WI38 (cell line): ENCODE data around the gene RBM12.
"Not testable (repeated sequence)": the region's sequence is repeated elsewhere in the genome, so short reads cannot be mapped to it uniquely, and the experiment has no call there.

Experiments used
- H3K4me3 ChIP-seq: 2 replicates; pipeline ENCODE4 v1.5.1; 2011; ENCODE audit warnings: low read depth, mild to moderate bottlenecking, control low read depth, low read length
- CTCF ChIP-seq: IDR thresholded peaks from 2 replicates; pipeline ENCODE4 v1.5.1; 2012; ENCODE audit warnings: low read depth, mild to moderate bottlenecking, control low read depth, low read length

Gene RBM12

GRCh38 chr20:35709259-35709658 is 44.6 kb upstream of the RBM12 start:
- TF ChIP-seq CTCF, result no peak

DNA sequence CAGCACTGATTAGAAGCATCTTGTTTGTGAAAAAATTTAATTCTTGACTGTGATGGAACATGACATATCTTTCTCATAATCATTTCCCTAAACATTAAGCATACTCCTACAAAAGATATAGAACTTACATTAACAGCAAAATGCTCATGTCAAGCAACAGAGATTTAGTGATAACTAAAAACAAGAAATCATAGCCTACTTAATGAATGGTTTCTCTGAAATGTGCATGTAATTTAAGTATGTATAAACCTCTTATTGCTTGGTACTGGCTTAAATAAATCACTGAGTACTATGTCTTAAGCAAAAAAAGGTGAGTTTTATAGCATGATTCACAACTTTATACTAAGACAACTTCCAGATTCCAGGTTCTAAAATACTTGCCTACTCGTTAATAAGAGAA is 43.8 kb upstream of the RBM12 start:
- H3K4me3 ChIP-seq, result no peak overlapping the region
- no peak for TF ChIP-seq CTCF

More at GRCh38 chr20:35709259-35709658, 44.6 kb upstream of the RBM12 start:
- no peak overlapping the region for H3K4me3 ChIP-seq

DNA sequence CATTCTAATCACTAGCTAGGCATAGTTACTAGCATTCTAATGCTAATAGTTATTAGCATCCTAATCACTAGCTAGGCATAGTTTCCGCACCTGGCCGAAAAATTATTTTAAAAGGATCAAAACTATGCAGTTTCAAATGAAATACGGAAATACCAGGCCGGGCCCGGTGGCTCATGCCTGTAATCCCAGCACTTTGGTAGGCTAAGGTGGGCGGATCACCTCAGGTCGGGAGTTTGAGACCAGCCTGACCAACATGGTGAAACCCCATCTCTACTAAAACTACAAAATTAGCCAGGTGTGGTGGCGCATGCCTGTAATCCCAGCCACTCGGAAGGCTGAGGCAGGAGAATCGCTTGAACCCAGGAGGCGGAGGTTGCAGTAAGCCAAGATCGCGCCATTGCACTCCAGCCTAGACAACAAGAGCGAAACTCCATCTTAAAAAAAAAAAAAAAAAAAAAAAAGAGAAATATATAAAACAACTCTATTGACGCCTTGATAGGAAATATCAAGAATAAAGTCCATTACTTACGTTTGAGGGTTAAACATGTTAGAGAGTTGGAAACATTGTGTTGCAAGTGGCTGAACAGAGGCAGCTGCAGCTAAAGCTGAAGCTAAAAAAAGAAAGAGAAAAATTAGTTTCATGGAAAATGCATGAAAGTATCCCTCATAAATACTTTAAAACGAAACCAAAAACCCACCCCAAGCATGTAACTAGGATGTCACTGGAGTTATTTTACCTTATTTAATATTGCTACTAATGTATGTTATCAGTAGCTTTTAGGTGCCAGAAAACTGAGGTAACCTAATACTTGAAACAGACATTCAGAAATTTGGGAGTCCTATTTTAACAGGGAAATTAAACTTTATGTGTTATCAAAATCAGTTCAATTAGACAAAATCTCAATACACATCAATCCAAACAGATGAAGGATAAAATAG is 42.2 kb upstream of the RBM12 start:
- not testable (repeated sequence) for H3K4me3 ChIP-seq

GRCh38 chr20:35705894-35706293 is 41.2 kb upstream of the RBM12 start:
- H3K4me3 ChIP-seq, result not testable (repeated sequence)

DNA sequence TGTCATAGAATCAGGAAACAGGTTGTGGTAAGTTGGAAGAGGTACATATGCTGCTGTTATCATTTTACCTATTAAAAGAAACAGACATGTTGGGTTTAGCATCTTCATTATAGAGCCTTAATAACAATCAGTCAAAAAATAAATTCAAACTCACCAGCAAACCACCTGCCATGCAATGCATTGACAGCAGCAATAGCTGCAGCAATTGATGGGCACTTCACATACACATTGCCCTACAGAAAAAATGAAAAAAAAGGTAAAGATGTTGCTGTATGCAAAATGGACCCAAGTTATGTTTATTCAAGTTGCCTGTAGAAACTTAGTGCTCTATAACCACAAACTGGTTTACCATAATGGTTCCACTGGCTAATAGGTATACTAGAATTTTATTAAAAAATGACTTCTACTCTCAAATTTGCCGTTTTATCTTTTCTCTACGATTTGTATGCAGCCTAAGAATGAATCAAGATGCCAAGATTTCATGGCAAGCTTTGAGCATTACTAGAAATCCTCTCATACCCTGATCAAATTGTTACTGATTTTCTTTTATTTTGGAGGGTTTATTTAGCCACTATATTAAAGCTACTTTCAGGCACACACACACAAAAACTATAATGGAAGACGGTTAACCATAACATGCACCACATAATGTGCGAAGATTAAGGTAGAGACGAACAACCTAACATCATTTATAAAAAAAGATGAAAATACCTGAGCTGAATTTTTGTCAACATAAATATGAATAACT is 40.0 kb upstream of the RBM12 start:
- no peak overlapping the region for H3K4me3 ChIP-seq
- TF ChIP-seq CTCF, result no peak

DNA sequence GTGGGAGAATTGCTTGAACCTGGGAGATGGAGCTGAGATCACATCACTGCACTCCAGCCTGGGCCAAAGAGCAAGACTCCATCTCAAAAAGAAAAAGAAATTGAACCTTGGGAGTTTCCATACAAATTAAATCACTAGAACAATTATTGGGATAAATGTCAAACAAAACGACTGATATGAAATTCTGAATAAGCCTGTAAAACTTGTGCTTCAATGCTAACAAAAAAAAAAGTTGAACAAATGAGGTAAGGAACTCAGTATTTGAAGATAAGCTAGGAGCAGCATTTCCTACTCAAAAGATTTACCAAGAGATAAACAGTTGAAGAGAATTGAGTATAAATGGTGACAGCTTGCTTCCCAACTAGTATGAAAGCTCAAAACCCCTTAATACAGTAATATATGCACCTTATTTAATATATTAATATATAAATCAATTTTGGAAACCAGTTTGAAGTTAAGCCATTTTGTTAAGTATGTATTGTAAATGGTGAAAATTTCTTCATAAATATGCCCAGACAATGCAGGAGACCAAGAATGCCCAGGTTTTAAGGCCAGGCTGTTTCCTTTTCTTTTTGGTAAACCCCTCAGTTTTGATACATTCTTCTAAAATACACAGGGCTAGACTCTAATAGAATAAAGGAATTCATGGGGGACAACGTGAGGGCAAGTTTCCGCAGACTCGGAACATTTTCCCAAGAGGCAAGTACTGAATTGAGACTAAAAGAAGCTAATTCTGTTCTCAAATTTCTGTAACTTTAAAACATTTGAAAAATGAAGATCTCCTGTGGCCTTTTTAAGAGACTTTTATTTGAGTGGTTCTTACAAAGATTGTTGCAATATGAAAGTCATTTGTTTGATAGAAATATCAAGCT is 38.4 kb upstream of the RBM12 start:
- TF ChIP-seq CTCF, result no peak

DNA sequence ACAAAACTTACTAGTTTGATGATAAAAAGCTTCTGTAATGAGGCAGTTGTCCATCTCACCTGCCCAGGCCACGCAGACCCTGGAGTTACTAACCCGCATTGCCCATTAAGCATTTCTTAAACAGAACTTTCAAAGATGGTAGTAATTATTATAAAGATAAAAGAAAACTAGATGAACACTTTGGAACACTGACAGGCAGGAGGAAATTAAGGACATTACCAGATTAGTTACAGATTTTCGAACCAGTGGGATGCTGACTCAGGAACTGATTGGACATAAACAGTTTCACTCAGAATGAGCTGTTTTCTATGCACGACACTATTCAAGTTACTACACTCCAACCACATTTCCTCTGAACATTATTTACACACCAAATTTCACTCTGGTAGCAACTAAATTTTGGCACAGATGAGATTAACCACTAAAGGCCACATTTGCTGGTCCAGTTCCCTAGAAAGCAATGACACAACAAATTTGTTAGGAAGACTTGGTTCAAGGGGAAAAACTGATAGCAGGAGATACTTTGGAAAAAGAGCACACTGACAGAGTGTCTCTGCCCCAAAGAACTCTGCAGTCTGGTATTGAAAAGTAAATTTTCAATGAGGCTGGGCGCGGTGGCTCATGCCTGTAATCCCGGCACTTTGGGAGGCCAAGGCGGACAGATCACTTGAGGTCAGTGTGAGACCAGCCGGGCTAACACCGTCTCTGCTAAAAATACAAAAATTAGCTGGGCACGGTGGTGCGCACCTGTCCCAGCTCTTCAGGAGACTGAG is 37.5 kb upstream of the RBM12 start:
- no peak for TF ChIP-seq CTCF
- no peak overlapping the region for H3K4me3 ChIP-seq

More for the DNA sequence above, 38.4 kb upstream of the RBM12 start:
- no peak overlapping the region for H3K4me3 ChIP-seq
